Astrocyte (in vitro differentiated cells and primary cell): ENCODE results near the gene STAB1.

Experiments
- CTCF ChIP-seq: IDR thresholded peaks from 2 replicates; pipeline ENCODE4 v1.5.1; 2011; ENCODE audit warnings: low read depth, mild to moderate bottlenecking, inconsistent platforms, low read length, moderate library complexity; ENCODE audit not compliant: insufficient read depth
- EZH2 ChIP-seq: IDR thresholded peaks from 2 replicates; pipeline ENCODE4 v1.6.1; 2012; ENCODE audit warnings: mild to moderate bottlenecking, low read length, inconsistent platforms; ENCODE audit not compliant: insufficient read depth

GRCh38 chr3:52524752-52525679 lies 29.9 kb downstream of the STAB1 start:
- no peak for TF ChIP-seq CTCF
- no peak for TF ChIP-seq EZH2
